ACHN (cell line): ENCODE results near the gene ADORA3.

ENCODE experiments used
- DNase-seq: peaks from one replicate; pipeline ENCODE4 v3.0.0-alpha.2; 2015
- in situ Hi-C: cut with HindIII; loops from 2 replicates; pipeline ENCODE4 v1.10.0; 2017; ENCODE audit warnings: low sequenced_read_pairs, low pct_ligation_motif_present, low pct_unique_long_range_greater_than_20kb

ADORA3 gene

DNA sequence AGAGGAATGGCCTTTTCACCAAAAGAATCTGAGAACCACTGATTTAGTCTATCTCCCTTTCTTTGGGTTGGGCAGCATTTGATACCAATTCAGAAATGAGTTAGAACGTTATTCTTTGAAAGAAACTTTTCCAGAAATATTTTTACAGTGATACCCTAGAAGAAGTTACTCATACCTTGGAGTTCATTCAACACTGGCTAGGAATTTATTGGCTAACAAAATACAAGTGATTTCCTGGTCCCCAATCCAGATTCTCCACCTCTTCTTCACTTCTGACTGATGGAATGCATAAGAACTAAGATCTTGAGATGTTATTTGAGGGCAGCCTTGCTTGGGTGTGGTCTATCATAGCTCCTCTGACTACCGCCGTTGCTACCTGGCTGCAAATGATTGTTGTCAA is 20.3 kb downstream of the ADORA3 start:
- in situ Hi-C loops: no loop called here
- no peak for DNase-seq

DNA sequence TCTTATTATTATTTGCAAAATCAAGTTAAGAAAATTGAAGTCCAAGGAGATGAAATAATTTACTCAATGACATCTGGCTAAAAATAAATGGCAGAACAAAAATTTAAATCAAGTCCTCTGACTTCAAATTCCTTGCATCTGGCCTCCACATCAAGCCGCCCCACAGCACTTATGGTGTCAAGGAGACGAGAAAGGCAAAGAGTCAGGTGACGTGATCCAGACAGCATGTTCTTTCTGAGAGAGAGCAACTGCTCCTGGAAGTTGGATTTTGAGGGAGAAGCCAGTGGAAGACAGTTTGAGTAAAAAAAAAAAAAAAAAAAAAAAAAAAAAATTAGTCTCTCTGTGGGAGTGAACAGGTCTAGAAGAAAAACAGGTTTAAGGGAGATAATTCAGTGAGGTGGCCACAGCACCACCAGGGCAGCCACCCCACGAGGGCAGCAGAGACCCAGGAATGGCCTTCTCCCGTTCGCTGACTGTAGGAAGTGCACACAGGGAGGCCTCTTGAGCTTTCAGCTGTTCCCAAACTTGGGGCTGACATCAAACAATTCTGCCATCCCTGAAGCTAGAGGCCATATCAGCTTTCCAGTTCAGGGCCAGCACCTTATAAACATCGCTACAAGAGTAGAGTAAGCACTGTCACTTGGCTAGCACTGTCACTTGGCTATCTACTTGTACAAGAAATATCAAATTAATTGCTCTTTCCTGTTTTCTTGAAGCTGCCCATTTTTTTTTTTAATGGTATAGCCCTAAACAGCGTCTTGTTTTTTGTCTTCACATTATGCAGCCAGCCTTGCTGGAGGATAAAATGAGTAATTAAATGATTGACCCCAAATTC is 21.8 kb downstream of the ADORA3 start:
- in situ Hi-C loops: no loop called here
- peak; percentile 55 for DNase-seq

DNA sequence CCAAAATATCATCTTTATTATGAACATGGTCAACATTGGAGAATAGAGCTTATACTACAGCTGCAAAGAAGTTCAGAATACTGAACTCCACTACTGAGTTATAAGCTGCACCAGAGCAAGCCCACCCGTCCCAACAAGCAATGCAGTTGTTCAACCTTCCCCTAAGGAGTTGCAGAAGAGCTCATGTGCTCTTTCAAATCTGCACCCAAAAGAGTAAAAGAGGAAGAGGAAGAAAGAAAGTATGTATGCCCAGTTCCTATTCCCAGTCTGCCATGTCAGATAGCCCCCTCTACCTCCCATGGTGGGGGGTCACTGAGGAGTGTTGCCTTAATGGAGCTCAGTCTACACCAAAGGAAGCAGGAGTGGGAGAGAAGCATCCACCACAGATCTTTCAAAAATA is 22.8 kb downstream of the ADORA3 start:
- no peak for DNase-seq
- in situ Hi-C loops: no loop called here

DNA sequence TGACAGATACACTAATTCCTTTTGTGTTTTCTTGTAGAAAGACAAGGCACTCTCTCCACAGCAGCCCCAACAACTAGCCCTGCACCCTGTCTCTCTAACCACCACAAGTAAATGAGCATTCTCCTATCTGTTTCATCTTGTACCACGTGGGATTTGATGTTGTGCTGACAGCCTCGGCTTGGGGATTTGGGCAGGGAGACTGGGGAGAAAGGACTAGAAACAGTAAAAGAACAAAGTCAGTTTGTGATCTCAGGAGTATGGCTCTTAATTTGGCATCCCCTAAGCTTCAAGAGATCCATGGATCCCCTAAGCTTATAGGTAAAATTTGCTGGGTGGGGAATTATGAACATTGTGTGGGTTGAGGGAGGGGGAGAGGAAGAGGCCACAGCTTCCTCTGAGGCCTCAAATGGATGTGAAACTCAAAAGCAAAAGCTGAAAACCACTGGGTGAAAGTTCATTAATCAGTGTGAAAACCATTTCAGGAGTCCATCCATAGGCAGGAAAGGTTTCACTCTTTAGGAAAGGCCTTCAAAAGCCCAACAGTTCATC is 26.6 kb downstream of the ADORA3 start:
- in situ Hi-C loops: no loop called here
- DNase-seq: no peak

DNA sequence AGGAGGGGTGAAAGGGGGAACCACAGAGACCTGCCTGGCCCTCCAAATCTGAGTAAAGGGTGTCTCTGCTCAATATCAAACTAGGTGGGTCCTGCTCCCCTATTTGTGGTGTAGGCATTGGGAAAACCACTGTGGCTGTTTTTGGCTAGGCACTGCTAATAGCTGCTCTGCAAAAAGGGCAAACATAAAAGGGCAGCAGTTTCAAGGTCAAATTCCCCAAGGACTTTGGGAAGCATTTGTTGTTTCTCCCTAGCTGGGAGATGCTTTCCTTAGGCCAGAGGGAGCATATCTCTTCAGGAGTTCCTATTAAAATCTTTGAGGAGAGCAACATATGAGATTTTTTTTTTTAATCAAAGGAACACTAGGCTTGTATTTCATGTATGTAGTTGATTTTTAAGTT is 27.2 kb downstream of the ADORA3 start:
- in situ Hi-C loops: no loop called here
- no peak for DNase-seq

DNA sequence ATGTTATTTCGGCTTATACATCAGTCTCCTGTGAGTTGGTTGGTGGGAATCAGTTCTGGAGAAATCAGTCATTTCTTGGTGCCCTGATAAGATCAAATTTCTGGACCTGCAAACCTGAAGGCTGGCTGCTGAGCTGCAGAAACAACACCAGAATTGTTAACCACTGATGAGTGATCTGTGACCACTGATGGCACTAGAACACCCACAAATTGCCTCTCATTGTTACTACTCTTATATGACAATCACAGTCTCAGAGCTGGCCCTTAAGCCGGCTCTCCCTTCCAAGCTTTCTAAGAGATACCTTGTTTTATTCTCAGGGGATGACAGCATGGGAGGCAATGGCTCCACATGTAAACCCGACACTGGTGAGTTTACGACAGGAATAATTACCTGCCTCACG is 27.7 kb downstream of the ADORA3 start:
- no peak for DNase-seq
- in situ Hi-C loops: no loop called here

DNA sequence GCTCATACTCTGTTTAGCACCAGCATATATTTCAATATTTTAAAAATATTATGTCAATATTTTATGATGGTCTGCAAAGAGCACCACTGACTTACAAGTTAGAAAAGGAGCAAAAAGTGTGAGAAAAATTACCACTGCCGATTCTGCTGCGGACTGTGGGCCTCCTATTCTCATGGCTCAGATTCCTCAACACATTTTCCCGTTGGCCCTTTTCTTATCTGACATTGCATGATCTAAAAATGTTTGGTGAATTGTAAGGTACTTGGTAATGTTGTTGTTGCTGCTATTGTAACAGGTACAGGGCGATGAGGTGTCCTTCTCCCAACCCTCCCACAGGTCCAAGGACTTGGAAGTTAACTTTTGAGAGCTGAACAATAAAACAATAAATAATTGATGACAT is 28.9 kb downstream of the ADORA3 start:
- in situ Hi-C loops: no loop called here
- DNase-seq: no peak

DNA sequence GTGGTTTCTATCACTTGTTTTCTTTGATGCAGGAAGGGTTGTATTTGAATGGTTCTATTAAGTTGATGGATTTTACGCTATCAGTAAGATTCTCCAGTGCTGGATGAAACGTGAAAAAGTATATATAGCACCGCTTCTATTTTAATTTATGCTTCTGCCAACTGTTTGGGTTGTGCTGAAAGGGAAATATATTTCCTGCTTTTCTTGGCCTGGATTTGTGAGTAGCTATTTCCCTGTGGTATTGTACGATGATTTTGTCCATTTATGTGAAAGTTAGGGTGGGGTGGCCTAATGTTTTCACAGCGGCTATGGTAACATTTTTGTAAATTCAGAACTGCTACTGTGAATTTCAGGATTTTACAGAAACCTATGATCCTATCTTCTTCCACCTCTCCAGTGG is 29.3 kb downstream of the ADORA3 start:
- in situ Hi-C loops: no loop called here
- no peak for DNase-seq

DNA sequence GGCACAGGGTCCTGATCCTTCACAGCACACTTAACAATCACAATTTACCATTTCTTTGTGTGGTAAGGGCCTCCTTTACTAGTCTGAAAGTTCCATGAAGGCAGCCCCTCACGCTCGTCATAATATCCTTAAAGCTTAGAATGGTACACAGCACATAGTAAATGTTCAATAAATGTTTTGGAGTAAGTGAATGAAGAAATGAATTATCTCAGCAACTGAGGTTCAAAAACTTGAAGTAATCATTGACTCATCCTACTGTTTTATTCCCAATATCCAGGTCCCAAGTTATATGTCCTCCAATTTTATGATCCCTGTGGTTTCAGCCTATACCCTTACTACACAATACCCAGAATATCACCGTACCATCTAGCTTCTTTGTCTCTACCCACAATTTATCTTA is 31.9 kb downstream of the ADORA3 start:
- no peak for DNase-seq
- in situ Hi-C loops: no loop called here

DNA sequence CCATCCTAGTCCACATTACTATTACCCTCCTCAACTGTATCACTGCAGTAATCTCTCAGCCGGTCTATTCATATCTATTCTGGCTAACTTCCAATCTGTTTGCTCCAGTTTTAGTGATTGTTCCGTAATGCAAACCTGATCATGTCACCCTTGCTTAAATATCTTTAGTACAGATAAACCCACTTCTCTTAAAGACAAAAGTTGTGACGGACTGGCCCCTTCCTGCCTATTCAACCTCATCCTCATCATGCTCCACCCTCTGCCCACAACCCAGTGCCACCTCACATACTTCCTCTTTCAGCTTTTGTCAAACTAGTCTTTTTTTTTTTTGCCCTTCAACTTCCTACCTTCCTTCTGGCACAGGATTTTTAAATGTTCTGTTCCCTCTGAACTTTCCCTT is 32.4 kb downstream of the ADORA3 start:
- in situ Hi-C loops: no loop called here
- DNase-seq: no peak

DNA sequence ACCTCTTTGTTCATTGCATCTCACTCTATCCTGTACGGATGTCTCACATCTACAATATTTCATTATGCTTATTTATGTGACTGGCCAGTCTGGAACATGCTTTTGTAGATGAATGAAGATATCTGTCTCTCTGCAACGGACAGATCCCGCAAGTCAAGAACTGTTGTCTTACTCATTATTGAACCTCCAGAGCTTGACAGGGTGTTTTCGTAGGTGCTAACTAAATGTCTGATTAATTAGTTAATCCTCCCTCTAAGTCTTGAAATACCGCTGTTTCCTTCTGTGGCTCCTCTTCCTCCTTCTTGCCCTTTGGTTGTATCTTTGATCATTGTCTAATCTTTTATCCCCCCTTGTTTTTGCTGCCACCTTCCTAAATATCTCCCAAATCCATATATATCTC is 32.8 kb downstream of the ADORA3 start:
- in situ Hi-C loops: no loop called here
- DNase-seq: no peak

DNA sequence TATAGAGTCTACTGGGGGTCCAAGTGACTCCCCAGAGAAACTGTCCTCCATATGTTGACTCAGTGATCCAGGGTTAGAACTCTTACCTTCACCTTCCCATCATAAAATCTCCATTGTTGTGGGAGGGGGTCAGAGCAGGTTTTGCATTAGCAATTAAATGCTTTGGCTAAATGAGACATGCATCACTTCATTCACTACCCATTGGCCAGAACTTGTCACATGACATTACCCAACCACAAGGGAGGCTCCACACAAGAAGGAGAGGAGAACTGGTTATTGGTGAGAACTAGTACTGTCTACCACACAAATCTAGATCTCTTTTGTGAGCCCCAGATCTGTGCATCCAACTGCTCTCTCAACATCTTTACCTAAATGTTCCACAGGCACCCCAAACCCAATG is 33.9 kb downstream of the ADORA3 start:
- DNase-seq: no peak
- in situ Hi-C loops: no loop called here

DNA sequence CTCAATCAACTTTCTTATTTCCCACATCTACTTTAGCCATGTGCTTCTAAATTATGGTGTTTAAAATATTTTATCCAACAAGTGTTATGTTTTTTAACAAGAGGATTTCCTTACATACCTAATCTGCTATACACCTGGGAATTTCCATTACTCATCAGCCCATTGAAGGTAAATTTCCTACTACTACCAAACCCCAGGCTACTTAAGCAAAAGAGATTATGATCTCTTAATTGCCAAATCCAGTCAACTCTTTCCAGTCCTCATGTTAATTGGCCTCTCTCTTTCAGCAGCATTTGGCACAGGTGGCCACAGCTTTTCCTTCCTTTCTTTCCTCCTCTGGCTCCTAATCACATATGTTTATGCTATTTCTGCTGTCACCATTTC is 34.7 kb downstream of the ADORA3 start:
- in situ Hi-C loops: no loop called here
- no peak for DNase-seq

DNA sequence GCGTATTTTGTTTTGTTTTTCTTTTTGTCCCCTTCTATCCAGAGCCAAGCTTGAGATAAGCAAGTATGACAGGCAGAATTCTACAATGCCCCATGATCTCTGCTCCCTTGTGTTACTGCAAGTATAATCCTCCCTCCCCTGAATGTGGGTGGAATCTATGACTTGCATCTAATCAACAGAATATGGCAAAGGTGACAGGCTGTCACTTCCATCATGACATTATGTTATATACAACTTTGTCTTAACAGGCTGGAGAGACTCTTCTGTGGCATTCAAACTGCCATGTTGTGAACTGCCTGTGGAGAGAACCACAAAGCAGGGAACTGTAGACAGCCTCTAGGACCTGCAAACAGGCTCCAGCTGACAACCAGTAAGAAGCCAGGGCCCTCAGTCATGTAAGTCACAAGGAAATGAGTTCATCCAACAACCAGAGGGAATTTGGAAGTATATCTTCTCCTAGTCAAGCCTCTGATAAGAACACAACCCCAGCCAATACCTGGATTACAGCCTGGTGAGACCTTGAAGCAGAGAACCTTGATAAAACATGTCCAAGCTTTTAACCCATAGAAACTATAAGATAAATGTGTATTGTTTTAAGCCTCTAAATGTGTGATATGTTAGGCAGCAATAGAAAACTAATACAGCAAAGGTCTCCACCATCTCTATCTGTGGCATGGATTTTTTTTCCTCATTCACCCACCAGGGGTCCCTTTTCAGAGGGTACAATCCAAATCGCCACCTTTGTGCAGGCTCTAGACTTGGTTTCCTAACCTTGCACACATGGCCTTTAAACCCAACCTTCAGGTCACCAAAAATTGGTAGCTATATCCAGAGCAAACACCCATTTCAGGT is 35.3 kb downstream of the ADORA3 start:
- in situ Hi-C loops: no loop called here
- DNase-seq: no peak

DNA sequence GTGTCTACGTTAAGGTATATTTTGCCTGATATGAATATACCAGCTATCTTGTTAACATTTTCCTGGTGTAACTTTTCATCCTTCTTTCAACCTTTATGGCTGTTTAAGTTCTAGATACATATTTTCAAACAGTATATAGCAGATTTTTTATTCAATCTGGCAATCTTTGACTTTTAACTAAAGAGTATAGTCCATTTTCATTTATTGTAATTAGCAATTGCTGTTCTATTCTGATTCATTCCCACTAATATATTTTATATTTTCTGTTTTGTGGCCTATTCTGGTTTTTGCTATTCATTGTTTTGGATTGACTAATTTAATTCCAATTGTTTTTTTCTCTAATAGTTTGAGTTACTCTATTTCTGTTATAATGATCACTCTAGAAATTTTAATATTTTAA is 37.0 kb downstream of the ADORA3 start:
- in situ Hi-C loops: no loop called here
- no peak for DNase-seq

DNA sequence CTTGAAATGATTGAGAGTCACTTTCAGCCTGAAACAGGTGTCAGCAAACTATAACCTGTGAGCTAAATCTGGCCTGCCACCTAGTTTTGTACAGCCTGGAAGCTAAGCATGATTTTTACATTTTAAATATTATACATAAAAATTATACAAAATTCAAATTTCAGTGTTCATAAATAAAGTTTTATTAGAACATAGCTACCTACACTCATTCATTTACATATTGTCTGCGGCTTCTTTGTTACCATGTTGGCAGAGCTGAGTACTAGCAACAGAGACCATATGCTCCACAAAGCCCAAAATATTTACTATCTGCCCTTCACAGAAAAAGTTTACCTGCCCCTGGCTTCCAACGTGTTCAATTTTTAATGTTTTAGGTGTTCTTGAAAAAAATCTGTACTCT is 37.7 kb downstream of the ADORA3 start:
- DNase-seq: no peak
- in situ Hi-C loops: no loop called here

DNA sequence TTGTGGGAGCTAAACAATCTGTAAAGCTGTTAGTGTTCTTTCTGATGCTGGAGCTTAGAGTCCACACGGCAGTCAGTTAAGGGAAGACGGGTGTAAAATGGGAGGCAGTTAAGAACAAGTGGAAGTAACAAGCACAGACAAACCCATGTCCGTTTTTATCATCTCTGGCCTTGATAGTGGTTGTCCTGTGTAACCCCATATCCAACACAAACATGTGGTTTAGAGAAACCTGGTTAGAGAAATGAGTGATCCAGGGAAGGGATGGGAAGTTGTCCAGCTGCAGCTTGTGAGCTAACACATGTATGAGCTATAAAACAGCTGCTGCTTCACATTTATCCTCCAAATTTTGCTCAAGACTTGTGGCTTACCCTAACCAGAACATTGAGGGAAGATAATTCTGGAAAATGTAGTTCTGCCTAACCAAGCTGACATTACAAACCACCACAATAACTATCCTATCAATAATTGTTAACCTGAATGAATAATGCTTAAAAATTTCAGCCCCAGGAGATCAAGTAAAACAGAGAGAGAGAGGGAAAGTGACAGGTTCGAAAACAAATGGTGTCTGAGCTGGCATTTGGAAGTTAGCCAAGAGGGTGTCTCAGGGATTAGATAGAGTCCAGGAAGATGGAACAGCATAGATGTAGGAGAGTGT is 40.3 kb downstream of the ADORA3 start:
- in situ Hi-C loops: no loop called here
- peak; percentile 85 for DNase-seq

DNA sequence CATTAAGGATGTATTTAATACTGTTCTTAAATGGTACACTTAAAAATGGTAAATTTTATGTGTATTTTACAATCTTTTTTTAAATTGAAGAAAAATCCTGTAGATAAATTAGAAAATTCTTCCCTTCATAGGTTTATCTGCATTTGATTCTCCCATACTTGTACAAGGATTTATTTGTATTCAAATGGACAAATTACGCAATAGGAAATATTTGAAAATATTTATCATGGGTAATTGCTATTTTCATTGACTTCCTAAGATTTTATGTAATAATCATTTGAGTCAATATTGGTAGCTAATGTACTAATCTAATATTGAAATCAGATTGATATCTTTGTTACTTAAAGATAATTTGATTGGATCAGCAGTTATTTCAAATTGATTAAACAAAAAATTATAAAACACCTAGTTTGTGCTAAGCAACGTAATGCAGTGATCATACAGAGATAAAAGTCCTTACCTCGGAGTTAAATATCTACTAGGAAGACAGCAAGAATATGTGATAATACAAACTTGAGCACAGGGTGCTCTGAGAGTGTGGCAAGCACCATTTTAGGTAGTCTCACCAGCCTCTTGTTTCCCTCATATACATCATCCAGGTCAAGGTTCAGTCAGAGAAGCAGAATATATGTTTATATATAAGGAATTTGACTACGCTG is 40.9 kb downstream of the ADORA3 start:
- in situ Hi-C loops: no loop called here

DNA sequence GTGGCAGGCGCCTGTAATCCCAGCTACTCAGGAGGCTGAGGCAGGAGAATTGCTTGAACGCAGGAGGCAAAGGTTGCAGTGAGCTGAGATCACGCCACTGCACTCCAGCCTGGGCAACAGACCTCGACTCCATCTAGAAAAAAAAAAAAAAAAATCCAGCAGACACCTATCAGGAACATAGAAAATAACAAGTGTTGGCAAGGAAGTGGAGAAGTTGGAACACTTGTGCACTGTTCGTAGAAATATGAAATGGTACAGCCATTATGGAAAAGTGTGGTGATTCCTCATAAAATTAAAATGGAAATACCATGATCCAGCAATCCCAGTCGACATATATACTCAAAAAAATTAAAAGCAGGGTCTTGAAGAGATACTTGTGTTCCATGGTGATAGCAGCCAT is 41.7 kb downstream of the ADORA3 start:
- in situ Hi-C loops: no loop called here
- no peak for DNase-seq

More for the DNA sequence above, 40.9 kb downstream of the ADORA3 start:
- peak; percentile 2 for DNase-seq
